GM10266 (cell line): ENCODE data around the gene PPARD.
"Not testable (repeated sequence)": the region's sequence is repeated elsewhere in the genome, so short reads cannot be mapped to it uniquely, and the experiment has no call there.

Source experiments
- DNase-seq: peaks from one replicate; pipeline ENCODE4 v3.0.0; 2012; ENCODE audit errors: extremely low spot score
- TF ChIP-seq, protein P1 (sequence below): IDR thresholded peaks from 2 replicates; pipeline ENCODE4 v1.5.1; 2012; ENCODE audit warnings: mild to moderate bottlenecking, low read depth; ENCODE audit not compliant: control insufficient read depth, insufficient read depth; ENCODE audit errors: missing control alignments

The PPARD gene

DNA sequence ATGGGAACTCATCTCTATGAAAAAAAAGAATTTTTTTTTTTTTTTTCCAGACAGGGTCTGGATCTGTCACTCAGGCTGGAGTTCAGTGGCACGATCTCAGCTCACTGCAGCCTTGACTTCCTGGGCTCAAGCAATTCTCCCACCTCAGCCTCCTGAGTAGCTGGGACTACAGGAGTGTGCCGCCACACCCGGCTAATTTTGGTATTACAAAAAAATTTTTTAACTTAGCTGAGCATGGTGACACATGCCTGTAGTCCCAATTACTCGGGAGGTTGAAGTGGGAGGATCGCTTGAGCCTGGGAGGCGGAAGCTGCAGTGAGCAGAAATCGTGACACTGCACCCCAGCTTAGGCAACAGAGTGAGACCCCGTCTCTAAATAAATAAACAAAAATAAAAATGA, 37.2 kb upstream of the PPARD start:
- TF ChIP-seq, protein P1, sequence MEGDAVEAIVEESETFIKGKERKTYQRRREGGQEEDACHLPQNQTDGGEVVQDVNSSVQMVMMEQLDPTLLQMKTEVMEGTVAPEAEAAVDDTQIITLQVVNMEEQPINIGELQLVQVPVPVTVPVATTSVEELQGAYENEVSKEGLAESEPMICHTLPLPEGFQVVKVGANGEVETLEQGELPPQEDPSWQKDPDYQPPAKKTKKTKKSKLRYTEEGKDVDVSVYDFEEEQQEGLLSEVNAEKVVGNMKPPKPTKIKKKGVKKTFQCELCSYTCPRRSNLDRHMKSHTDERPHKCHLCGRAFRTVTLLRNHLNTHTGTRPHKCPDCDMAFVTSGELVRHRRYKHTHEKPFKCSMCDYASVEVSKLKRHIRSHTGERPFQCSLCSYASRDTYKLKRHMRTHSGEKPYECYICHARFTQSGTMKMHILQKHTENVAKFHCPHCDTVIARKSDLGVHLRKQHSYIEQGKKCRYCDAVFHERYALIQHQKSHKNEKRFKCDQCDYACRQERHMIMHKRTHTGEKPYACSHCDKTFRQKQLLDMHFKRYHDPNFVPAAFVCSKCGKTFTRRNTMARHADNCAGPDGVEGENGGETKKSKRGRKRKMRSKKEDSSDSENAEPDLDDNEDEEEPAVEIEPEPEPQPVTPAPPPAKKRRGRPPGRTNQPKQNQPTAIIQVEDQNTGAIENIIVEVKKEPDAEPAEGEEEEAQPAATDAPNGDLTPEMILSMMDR: no peak
- no peak for DNase-seq

DNA sequence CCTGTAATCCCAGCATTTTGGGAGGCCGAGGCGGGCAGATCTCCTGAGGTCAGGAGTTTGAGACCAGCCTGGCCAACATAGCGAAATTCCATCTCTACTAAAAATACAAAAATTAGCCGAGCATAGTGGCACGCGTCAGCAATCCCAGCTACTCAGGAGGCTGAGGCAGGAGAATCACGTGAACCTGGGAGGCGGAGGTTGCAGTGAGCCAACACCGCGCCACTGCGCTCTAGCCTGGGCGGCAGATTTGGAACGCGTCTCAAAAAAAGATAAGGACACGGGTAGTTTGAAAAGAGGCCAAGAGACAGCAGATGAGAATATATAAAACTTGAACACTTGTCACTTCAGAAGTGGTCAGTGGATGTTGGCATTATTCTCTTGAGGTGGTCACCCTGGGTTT, 35.2 kb upstream of the PPARD start:
- DNase-seq: not testable (repeated sequence)

DNA sequence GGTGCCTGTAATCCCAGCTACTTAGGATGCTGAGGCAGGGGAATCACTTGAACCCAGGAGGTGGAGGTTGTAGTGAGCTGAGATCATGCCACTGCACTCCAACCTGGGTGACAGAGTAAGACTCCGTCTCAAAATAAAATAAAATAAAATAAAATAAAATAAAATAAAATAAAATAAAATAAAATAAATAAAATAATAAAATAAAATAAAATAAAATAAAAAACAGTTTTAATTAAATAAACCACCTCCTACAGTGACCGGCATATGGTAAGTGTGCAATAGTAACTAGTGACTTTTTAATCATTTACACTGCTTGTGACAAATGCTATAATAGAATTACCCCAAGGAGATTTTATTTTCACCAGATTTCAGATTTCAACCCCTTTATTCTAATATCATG, 33.8 kb upstream of the PPARD start:
- not testable (repeated sequence) for DNase-seq

DNA sequence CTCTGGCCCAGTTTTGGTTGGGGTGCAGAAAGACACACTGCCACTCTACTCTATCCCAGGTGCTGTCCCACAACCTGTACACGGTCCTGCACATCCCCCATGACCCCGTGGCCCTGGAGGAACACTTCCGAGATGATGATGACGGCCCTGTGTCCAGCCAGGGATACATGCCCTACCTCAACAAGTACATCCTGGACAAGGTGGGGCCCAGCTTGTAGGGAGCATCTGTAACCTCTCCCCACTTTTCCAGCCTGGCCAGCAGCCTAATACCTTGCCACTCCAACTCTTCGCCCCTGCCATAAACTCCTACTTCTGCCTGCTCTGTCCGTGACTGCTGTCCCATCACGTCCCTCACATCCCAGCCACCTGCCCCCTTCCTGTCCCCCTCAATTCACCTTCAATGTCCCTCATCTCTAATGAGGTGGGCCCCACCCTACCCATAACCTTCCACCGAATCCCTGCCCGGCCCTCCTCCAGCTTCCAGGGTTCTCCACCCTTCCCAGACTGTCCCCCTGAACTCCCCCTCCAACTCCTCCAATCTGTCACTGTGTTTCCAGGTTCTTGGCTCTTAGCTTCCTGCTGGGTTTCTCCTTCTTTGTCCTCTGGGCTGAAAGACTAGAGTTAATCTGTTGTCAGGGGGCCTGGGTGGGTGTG, 32.6 kb upstream of the PPARD start:
- no peak for DNase-seq
- TF ChIP-seq, protein P1: no peak

DNA sequence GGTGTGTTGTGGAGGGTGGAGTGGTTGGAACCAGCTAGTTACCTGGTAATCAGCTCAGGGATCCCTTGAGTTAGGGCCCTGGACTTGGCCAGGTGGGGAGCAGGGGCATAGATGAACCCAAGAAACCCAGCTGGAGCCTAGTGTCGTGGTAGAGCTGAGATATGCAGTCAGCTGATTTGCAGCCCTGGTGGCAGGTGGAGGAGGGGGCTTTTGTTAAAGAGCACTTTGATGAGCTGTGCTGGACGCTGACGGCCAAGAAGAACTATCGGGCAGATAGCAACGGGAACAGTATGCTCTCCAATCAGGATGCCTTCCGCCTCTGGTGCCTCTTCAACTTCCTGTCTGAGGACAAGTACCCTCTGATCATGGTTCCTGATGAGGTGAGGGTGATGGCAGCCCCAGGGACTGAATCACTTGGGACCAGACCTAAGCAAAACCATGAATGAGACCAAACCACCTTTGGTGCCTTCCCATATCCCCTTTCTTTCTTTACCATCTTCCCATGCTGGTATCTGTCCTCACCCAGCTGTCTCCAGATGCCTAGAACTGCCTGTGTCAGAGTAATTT, 32.0 kb upstream of the PPARD start:
- TF ChIP-seq, protein P1: no peak
- DNase-seq: no peak

DNA sequence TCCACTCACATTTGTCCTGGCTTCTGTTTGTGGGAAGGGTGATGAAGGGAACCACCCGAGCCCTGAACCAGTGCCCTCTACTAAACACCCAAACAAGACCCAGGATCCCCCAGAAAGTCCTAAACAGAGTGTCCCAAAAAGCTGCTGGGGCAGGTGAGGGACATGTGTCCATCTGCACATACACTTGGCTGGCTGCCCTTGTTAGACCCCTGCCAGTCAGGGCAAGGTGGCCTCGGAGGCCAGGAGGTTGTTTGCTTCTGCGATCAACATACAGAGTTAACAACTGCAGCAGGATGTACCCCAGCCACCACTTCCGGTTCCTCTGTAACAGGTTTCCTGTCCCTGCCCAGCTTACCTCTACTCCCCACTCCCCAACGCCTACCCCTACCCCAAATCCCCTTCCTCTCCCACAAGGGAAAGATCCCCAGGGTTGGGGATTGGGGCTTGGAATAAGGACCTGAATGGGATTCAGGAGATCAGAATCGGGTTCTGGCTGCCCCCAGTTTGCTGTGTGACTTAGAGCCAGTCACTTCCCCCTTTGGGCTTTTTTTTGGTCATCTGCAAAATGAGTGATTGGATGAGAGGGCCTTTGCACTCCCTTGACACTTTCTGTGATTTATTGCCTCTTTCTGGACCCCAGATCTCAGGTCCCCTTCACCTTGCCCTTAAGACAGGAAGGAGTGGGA, 30.8 kb upstream of the PPARD start:
- no peak for DNase-seq
- TF ChIP-seq, protein P1: no peak

DNA sequence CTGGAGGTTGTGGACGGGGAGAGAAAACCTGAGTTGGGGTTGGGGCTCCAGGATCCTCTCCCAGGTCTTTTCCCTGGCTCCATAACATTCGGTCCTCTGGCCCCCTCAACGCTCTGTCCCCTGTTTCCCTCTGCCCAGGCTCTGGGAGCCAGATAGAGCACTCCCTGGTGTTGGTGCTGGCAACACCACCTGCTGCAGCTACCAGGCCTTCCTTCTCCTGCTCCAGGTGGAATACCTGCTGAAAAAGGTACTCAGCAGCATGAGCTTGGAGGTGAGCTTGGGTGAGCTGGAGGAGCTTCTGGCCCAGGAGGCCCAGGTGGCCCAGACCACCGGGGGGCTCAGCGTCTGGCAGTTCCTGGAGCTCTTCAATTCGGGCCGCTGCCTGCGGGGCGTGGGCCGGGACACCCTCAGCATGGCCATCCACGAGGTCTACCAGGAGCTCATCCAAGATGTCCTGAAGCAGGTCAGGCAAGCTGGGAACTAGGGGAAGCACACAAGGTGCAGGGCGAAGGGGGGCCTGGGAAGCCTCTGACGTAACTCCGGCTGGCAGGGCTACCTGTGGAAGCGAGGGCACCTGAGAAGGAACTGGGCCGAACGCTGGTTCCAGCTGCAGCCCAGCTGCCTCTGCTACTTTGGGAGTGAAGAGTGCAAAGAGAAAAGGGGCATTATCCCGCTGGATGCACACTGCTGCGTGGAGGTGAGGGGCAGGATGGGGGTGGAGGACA, 30.1 kb upstream of the PPARD start:
- DNase-seq: no peak
- TF ChIP-seq, protein P1: no peak

DNA sequence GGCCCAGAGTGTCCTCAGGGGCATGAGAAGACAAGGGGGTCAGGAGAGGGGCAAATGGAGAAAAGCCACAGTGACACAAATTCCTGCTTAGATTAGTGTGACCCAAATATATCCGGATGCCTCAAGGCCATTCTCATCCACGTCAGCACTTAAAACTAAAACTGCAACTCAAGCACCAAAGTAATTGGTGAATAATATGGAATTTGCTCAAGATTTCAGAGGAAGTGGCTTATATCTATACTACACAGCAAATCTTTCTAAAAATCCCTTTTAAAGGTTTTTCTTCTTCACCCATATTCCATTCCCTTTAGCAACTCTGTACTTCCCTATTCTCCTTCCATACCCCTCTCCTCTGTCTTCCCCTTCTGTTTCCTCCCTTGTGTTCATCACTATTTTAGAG, 29.6 kb upstream of the PPARD start:
- TF ChIP-seq, protein P1: no peak

More for the DNA sequence above, 29.6 kb upstream of the PPARD start:
- no peak for DNase-seq
